HG03520 (cell line): ENCODE data around the gene MSH5.
"Not testable (repeated sequence)": the region's sequence is repeated elsewhere in the genome, so short reads cannot be mapped to it uniquely, and the experiment has no call there.

Source experiments
- ATAC-seq: cut with Tn5 transposase; IDR thresholded peaks from one replicate; pipeline ENCODE4 v1.9.1; 2021; ENCODE audit warnings: mild to moderate bottlenecking, moderate library complexity; ENCODE audit not compliant: unreplicated experiment

The MSH5 gene

DNA sequence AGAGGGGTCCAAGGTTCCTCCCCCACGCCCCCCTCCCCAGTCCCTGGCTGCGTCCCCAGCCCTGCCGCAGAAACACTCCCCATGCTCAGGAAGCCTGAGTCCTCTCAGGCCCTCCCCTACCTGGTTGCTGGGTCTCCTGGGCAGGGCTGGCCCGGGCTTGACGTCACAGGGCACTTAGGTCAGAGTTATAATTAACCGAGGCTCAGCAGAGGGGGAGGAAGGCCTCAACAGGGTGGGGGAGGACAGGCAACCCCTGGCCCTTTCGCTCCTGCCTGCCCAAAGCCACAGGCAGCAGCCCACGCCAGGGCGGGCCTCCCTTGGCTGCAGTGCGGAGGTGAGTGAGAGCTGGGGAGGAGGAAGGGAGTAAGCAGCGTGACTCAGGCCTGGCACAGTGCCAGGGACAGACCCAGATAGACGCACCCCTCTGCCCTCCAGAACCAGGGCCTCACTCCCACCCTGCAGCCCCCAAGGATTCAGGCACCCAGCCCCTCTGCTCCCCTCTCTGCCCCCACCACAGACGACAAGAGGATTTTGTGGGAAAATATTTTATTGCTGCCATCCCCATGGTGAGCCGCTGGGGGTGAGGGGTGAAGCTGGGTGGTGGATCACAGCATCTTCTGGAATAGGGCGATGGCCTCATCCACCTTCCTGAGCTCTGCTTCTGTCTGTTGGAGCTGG, 37.3 kb downstream of the MSH5 start, which contains the start of gene VWA7:
Gene VWA7 (minus strand): TSS at position 340 of the 678 bp plus-strand sequence. CDS start 549 bp downstream, outside the sequence.
- ATAC-seq = peak; percentile 60

GRCh38 chr6:31777667-31778050, 37.9 kb downstream of the MSH5 start:
- no peak for ATAC-seq

DNA sequence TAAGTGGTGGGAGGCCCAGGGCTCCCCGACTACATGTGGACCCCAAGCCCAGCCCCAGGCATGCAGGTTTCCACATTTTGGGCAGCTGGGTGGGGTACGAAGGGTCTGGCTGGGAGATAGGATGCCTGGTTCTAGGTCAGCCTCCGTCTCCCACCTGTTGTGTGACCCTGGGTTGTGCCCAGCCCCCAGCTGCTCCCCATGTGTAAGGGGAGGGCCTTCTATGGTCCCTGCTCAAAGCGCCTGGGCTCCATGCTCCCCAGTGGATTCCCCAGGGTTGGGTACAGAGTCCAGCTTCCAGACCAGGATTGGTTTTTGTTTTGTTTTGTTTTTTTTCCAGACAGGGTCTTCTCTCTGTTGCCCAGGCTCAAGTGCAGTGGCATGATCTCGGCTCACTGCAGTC, 38.4 kb downstream of the MSH5 start:
- no peak for ATAC-seq

GRCh38 chr6:31778999-31779885, 39.4 kb downstream of the MSH5 start:
- ATAC-seq = no peak

GRCh38 chr6:31779908-31780307, 40.1 kb downstream of the MSH5 start:
- ATAC-seq = no peak

DNA sequence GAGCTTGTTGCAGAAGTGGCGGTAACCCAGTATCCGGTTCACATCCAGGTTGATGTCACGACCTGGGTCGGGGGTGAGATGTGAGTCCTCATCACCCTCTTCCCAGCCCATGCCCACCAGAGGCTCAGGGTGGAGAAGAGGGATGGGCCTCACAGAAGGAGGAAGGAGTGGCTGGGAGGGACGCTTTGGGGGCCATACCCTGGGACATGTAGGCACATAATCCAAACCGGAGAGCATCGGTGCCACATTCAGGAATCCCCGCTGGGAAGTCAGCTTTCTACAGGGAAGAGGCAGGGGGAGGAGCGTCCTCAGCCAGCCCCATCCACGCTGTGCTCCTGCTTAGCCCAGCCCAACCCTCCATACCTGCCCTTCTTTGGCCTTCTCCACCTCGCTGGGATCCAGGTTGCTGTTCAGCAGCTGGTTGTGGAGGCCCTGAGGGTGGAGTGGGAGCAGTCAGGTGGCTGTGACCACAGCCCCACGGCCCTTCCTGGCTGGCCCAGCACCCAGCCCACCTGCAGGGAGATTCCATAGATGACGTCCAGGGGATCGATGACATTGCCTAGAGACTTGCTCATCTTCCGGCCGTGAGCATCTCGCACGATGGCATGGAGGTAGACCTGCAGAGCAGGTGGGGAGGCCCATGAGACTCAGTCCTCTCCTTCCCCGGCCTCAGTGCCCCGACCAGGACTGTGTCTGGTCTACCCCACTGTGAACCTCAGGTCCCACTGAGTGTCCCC, 40.9 kb downstream of the MSH5 start:
- ATAC-seq = no peak

- no peak for ATAC-seq
Measured at GRCh38 chr6:31781244-31782125, 41.7 kb downstream of the MSH5 start.

- ATAC-seq = no peak
Measured at GRCh38 chr6:31782126-31782855, 42.5 kb downstream of the MSH5 start.

DNA sequence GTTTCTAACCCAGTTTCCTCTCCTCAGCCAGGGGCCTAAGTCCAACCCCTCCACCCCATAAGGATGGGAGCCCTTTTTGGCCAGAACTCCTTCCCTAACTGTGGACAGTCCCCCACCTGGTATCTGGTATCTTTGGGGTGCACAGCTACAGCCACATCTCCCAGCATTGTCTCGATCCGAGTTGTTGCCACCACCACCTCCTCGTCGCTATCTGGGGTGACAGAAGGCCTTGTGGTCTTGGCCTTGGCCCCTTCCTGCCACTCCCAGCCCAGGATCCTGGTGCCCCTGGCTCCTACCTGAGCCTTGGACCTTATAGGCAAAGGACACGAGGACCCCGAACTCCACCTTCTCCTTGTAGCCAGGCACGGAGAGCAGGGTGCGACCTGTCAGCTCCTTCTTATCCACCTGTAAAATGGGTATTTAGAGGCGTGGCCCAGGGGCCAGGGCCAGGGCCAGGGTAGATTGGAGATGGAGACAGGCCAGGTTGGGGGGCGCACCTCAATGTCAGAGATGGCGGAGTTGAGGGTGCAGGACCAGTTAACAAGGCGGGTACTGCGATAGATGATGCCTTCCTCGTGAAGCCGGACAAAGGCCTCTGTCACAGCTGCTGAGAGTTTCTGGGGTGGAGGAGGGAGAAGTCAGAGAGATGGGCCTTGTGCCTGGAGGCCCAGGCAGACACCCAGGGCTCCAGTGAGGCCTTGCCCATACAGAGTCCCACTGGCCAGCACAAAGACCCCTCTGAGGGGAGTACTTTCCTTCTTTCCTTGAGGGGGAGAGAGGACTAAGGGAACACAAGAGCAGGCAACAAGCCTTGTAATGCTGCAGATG, 44.5 kb downstream of the MSH5 start:
- ATAC-seq = no peak

GRCh38 chr6:31785475-31785874, 45.7 kb downstream of the MSH5 start:
- no peak for ATAC-seq

- no peak for ATAC-seq
Measured at GRCh38 chr6:31791324-31792089, 51.7 kb downstream of the MSH5 start.

GRCh38 chr6:31792090-31792374, 52.2 kb downstream of the MSH5 start:
- ATAC-seq = no peak

- ATAC-seq = no peak
Measured at GRCh38 chr6:31792761-31793171, 53.0 kb downstream of the MSH5 start.

DNA sequence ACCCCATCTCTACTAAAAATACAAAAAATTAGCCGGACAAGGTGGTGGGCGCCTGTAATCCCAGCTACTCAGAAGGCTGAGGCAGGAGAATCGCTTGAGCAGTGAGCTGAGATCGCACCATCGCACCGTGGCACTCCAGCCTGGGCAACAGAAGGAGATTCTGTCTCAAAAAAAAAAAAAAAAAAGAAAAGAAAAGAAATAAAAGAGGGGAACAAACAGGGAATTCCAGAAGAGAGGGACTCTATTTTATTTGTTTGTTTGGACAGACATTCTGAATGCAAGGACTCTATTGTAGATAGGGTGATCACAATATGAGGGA, 54.1 kb downstream of the MSH5 start:
- not testable (repeated sequence) for ATAC-seq

- ATAC-seq = no peak
Measured at GRCh38 chr6:31794294-31794865, 54.6 kb downstream of the MSH5 start.

- ATAC-seq = no peak
Measured at GRCh38 chr6:31794866-31795615, 55.2 kb downstream of the MSH5 start.

DNA sequence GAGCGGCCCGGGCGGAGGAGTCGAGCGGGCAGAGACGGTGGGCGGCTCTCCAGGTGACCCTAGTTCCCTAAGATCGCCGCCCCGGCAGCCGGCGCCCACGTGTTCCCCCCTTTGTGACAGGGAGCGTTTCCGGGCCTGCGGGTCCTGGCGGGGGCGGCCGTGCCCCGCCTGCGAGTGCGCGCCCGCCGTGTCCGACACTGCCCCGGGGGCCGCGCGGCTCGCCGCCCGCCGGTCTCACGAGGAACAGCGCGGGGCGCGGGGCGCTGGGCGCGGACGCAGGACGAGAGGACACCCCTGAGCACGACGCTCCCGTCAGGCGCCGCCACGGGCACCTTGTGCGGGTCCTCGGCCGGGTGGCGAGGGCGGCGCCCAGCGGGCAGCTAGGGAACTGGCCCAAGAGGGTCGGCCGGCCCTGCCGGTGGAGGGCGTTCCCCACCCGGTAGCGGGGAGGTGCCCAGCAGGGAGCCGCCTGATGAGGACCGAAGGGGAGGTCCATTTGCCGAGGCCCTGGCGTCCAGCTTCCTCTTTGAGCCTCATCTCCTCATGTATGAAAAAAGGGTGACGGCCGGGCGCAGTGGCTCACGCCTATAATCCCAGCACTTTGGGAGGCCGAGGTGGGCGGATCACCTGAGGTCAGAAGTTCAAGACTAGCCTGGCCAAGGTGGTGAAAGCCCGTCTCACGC, 56.0 kb downstream of the MSH5 start, which contains the start of gene VARS1:
Gene VARS1 (minus strand): TSS at position 137 of the 683 bp plus-strand sequence. CDS start 535 bp downstream, outside the sequence.
- peak; percentile 62 for ATAC-seq
